Cardiac fibroblast (primary cell): ENCODE data around the gene OR2Y1.
"Not testable (repeated sequence)": the region's sequence is repeated elsewhere in the genome, so short reads cannot be mapped to it uniquely, and the experiment has no call there.

ENCODE experiments used
- DNase-seq, 2 donors: peaks; one replicate each; pipeline versions ENCODE4 v3.0.0 to v3.0.0-alpha.2; 2010; ENCODE audit warnings: low read depth in 2 of 2
- H3K4me3 ChIP-seq, 2 donors: replicated peaks in 1 of 2; 1 replicate in 1 of 2; 2 replicates in 1 of 2; pipeline ENCODE4 v1.5.1; 2011; ENCODE audit warnings: low read depth in 2 of 2, low read length in 2 of 2, mild to moderate bottlenecking in 2 of 2, moderate library complexity in 1 of 2
- TF ChIP-seq, protein P1 (sequence below): IDR thresholded peaks from one replicate; pipeline ENCODE4 v1.5.1; 2011; ENCODE audit warnings: low read depth, mild to moderate bottlenecking, low read length, inconsistent platforms

Gene OR2Y1

DNA sequence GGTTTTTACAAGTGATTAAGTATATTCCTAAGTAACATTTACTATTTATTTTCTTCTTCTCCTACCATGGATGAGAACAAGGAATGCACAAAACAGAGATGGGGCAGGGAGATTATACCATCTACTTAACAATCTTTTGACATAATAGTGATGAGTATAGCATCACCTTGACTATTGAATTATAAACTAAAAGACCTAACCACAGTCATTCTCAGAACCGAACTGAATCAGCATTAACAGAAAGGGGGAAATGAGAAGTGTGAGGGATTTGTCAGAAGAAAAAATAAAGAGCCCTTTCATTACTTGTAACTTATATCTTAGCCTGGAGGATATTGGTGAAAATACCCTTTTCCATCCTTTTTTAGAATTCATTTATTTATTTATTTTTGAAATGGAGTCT is 21.9 kb downstream of the OR2Y1 start:
- DNase-seq, result no peak
- TF ChIP-seq, protein P1, sequence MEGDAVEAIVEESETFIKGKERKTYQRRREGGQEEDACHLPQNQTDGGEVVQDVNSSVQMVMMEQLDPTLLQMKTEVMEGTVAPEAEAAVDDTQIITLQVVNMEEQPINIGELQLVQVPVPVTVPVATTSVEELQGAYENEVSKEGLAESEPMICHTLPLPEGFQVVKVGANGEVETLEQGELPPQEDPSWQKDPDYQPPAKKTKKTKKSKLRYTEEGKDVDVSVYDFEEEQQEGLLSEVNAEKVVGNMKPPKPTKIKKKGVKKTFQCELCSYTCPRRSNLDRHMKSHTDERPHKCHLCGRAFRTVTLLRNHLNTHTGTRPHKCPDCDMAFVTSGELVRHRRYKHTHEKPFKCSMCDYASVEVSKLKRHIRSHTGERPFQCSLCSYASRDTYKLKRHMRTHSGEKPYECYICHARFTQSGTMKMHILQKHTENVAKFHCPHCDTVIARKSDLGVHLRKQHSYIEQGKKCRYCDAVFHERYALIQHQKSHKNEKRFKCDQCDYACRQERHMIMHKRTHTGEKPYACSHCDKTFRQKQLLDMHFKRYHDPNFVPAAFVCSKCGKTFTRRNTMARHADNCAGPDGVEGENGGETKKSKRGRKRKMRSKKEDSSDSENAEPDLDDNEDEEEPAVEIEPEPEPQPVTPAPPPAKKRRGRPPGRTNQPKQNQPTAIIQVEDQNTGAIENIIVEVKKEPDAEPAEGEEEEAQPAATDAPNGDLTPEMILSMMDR, result no peak
- H3K4me3 ChIP-seq, result no peak overlapping the region

DNA sequence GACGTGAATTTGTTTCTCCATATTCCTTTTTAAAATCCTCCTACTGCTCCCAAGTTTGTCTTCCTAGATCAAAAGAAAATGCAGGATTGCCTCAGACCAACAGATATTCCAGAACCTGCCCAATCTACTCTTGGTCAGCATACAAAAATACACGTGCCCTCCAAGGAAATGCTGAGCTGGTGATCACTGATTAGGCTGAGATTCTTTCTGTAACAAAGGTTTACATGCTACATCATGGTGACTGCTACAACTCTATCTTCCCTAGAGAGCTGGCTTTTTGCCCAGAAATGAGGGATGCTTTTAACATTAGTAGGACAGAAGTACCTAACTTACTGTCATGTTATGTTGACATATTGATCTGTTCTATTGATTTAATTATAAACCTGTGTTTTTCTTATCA is 35.5 kb downstream of the OR2Y1 start:
- TF ChIP-seq, protein P1, result no peak
- H3K4me3 ChIP-seq, result no peak overlapping the region
- DNase-seq, result peak in 1 of 2 donors; percentile 40

DNA sequence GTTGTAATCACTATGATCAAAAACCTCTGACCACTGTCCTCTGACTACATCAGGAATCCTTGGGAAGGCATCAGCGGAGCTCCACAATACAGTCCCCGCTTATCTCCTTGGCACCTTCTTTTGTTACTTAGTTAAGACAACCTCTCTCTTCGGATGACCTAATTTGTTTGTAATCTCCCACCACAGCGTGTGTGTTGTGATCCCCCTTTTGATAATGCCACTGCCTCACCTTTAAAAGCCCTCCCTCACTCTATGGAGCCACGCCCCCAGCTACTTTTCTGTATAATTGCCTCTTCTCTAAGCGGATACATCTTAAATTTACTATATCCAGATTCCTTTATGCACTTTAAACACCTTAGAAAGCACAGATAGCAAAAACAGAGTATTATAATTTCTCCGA is 35.9 kb downstream of the OR2Y1 start:
- TF ChIP-seq, protein P1, result no peak
- DNase-seq, result no peak

DNA sequence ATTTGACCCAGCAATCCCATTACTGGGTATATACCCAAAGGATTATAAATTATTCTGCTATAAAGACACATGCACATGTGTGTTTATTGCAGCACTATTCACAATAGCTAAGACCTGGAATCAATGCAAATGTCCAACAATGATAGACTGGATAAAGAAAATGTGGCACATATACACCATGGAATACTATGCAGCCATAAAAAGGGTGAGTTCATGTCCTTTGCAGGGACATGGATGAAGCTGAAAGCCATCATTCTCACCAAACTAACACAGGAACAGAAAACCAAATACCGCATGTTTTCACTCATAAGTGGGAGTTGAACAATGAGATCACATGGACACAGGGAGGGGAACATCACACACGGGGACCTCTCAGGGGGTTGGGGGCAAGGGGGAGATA is 36.5 kb downstream of the OR2Y1 start:
- not testable (repeated sequence) for H3K4me3 ChIP-seq, DNase-seq

More for the DNA sequence above, 35.9 kb downstream of the OR2Y1 start:
- no peak overlapping the region for H3K4me3 ChIP-seq

DNA sequence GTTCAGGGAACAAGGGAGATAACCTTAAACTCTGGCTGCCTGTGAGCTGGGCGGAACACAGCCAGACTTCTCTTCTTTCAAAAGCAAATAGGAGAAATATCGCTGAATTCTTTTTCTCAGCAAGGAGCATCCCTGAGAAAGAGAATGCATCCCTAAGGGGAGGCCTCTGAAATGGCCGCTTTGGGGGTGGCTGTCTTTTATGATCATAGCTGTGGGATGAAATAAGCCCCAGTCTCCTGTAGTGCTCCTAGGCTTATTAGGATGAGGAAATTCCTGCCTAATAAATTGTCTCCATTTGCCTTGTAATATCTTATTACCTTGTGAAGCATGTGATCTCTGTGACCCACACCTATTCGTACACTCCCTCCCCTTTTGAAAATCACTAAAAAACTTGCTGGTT is 39.4 kb downstream of the OR2Y1 start:
- H3K4me3 ChIP-seq, DNase-seq: not testable (repeated sequence)

DNA sequence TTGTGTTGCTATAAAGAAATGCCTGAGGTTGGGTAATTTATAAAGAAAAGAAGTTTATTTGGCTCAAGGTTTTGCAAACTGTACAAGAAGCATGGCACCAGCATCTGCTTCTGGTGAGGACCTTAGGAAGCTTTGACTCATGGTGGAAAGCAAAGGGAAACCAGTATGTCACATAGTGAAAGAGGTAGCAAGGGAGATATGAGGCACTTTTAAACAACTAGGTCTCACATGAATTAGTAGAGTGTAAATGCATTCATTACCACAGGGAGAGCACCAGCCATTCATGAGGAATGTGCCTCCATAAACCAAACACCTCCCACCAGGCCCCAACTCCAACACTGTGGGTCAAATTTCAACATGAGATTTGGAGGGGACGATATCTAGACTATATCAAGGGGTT is 40.8 kb downstream of the OR2Y1 start:
- DNase-seq, result no peak
- TF ChIP-seq, protein P1, result no peak
- H3K4me3 ChIP-seq, result no peak overlapping the region

DNA sequence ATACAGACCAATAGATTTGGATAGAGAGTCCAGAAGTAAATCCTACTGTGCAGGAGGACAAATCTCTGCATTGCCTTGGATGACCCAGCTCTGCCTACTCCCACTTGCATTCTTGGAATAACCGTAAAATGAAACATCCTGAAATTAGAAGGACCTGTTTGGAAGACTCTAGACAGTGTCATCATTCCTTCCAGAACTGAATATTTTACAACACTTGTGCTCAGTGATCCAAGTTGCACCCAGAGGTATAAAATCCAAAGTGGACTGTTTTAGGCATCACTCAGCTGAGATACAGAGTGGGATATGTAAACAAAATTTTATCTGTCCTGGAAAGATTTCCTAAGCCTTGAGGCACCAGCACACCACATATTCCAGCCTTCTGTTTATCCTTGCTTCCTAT is 43.7 kb downstream of the OR2Y1 start:
- TF ChIP-seq, protein P1, result no peak
- H3K4me3 ChIP-seq, result no peak overlapping the region
- DNase-seq, result no peak

DNA sequence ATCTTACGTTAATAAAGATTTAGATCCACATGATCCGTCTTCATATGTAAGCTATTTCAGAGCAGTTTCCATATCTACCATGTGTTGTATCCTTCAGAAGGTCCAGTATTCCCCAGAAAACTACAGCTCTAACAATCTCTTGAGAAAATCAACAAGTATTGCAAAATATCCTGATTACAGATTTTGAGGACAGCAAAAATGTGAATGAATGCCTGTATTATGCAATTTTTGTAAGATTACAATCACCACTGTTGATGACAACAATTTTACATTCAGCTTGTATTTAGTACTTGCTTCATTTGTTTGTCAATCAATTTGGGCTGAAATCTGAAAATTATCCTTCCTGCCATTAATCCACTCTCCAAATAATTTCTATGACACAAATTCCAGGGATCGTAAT is 47.4 kb downstream of the OR2Y1 start:
- H3K4me3 ChIP-seq, result no peak overlapping the region
- TF ChIP-seq, protein P1, result no peak
- DNase-seq, result no peak
